Breast epithelium (tissue), 3 donors: ENCODE measurements around the gene NDUFAF8.

Experiments used
- CTCF ChIP-seq, 3 donors: fragments of 450-650 bp; IDR thresholded peaks; one replicate each; pipeline ENCODE4 v1.5.1; 2016 to 2017; ENCODE audit warnings: antibody characterized with exemption in 3 of 3, mild to moderate bottlenecking in 3 of 3, moderate library complexity in 3 of 3
- POLR2A ChIP-seq: fragments of 450-650 bp; IDR thresholded peaks from one replicate; pipeline ENCODE4 v1.6.1; 2016; ENCODE audit warnings: antibody characterized with exemption, mild to moderate bottlenecking, moderate library complexity
- POLR2AphosphoS5 ChIP-seq, 3 donors: sonication (generic); formaldehyde crosslinking; IDR thresholded peaks; one replicate each; pipeline ENCODE4 v1.6.1; 2017; ENCODE audit warnings: antibody characterized with exemption in 3 of 3

- TF ChIP-seq CTCF (IDR thresholded peaks at IDR 0.05) (no peak), POLR2A (no peak), POLR2AphosphoS5 (IDR thresholded peaks at IDR 0.05) (no peak)
Measured at GRCh38 chr17:81273698-81274470, 34.8 kb downstream of the NDUFAF8 start.
